MCF 10A (cell line): ENCODE data around the gene BMPR1B. TPM values are rescaled to one million over a fixed set of nuclear protein-coding genes. Genes with fewer than 3 reads are reported as not detected.
"Not testable (repeated sequence)": the region's sequence is repeated elsewhere in the genome, so short reads cannot be mapped to it uniquely, and the experiment has no call there.

Experiments
- BruUV-seq: library from RNA; stranded (reverse); fragments of 400-500 nt; replicated peaks from 2 replicates; lab custom pipeline; 2021; lab: Mats Ljungman, UMichigan
- CTCF ChIA-PET: fragments of 300-600 bp; sonication (Branson Sonifier 250); formaldehyde crosslinking; extraction: SDS; loops from one replicate; lab custom pipeline; 2021; ENCODE audit warnings: antibody characterized with exemption, inconsistent platforms; lab: Yijun Ruan, JAX
- POLR2A ChIA-PET: fragments of 300-600, 350-650 bp; sonication (Branson Sonifier 250); formaldehyde crosslinking; extraction: SDS; loops from one replicate; lab custom pipeline; 2020; ENCODE audit warnings: antibody characterized with exemption, inconsistent platforms; lab: Yijun Ruan, JAX
- DNase-seq: peaks from one replicate; pipeline ENCODE4 v3.0.0-alpha.2; 2018; ENCODE audit not compliant: unreplicated experiment
- H3K27ac Mint-ChIP-seq: one replicate; pipeline ENCODE4 v1.8.0; 2022; ENCODE audit warnings: mild to moderate bottlenecking, low read depth, mixed read lengths; ENCODE audit not compliant: unreplicated experiment
- H3K27me3 Mint-ChIP-seq: one replicate; pipeline ENCODE4 v1.8.0; 2022; ENCODE audit warnings: mixed read lengths; ENCODE audit not compliant: insufficient read depth, unreplicated experiment
- H3K36me3 Mint-ChIP-seq: one replicate; pipeline ENCODE4 v1.8.0; 2022; ENCODE audit warnings: mild to moderate bottlenecking, moderate library complexity, mixed read lengths; ENCODE audit not compliant: insufficient read depth, unreplicated experiment
- H3K4me1 Mint-ChIP-seq: one replicate; pipeline ENCODE4 v1.8.0; 2022; ENCODE audit warnings: mixed read lengths; ENCODE audit not compliant: insufficient read depth, unreplicated experiment
- H3K4me3 Mint-ChIP-seq: one replicate; pipeline ENCODE4 v1.8.0; 2022; ENCODE audit warnings: mild to moderate bottlenecking, moderate library complexity, mixed read lengths; ENCODE audit not compliant: unreplicated experiment
- H3K9me3 Mint-ChIP-seq: one replicate; pipeline ENCODE4 v1.8.0; 2022; ENCODE audit warnings: mixed read lengths; ENCODE audit not compliant: unreplicated experiment
- intact Hi-C: fragments of 100-400 bp; cut with micrococcal nuclease; formaldehyde crosslinking; loops from 2 replicates; pipeline ENCODE4 v1.14.1; 2022
- total RNA-seq: library from RNA; stranded (reverse); gene quantifications from 2 replicates; pipeline ENCODE4 v1.2.3, GENCODE V29; 2022
- TF ChIP-seq, protein P1 (sequence below): fragments of 200-600 bp; IDR thresholded peaks from one replicate; pipeline ENCODE4 v1.8.0; 2022; ENCODE audit warnings: antibody characterized with exemption, mild to moderate bottlenecking; ENCODE audit not compliant: unreplicated experiment

The BMPR1B gene
- total RNA-seq, 1 experiment from 2014 or later, result 18.8 TPM

GRCh38 chr4:94828882-94829281 is 71.1 kb downstream of the BMPR1B start:
- Mint-ChIP-seq H3K9me3 (no peaks in the 10 kb centered on the region), H3K4me3 (peak overlapping the region; percentile 32), H3K27ac (peak overlapping the region; percentile 74), H3K27me3 (no peaks in the 10 kb centered on the region), H3K36me3 (no peaks in the 10 kb centered on the region), H3K4me1 (peaks cover 20% of the 10 kb centered on the region)
- peak; percentile 60 for DNase-seq
- TF ChIP-seq, protein P1, sequence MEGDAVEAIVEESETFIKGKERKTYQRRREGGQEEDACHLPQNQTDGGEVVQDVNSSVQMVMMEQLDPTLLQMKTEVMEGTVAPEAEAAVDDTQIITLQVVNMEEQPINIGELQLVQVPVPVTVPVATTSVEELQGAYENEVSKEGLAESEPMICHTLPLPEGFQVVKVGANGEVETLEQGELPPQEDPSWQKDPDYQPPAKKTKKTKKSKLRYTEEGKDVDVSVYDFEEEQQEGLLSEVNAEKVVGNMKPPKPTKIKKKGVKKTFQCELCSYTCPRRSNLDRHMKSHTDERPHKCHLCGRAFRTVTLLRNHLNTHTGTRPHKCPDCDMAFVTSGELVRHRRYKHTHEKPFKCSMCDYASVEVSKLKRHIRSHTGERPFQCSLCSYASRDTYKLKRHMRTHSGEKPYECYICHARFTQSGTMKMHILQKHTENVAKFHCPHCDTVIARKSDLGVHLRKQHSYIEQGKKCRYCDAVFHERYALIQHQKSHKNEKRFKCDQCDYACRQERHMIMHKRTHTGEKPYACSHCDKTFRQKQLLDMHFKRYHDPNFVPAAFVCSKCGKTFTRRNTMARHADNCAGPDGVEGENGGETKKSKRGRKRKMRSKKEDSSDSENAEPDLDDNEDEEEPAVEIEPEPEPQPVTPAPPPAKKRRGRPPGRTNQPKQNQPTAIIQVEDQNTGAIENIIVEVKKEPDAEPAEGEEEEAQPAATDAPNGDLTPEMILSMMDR, result no peak
- CTCF ChIA-PET, result interaction anchor here (0.7 to 1.0 kb wide), 3 partner anchors 69 to 475 kb away, joined by 3 to 5 read pairs (median 4); no protein-coding TSS in a partner anchor
- BruUV-seq, result no TSS peak
- POLR2A ChIA-PET, result interaction anchor here (0.6 to 2.0 kb wide), 22 partner anchors 9 to 262 kb away, joined by 3 to 37 read pairs (median 4); partner anchors contain the start of gene BMPR1B
- intact Hi-C loops, result loop anchor here (5.0 kb wide), 1 partner anchor 268 kb away; no protein-coding TSS in a partner anchor

GRCh38 chr4:94831607-94832006 is 73.9 kb downstream of the BMPR1B start:
- DNase-seq, result no peak
- peaks cover 21% of the 10 kb centered on the region for H3K4me1 Mint-ChIP-seq
- BruUV-seq, result no TSS peak
- intact Hi-C loops, result no loop called here
- no peaks in the 10 kb centered on the region for H3K27me3 Mint-ChIP-seq
- TF ChIP-seq, protein P1, result no peak
- no peaks in the 10 kb centered on the region for H3K36me3 Mint-ChIP-seq
- ChIA-PET CTCF (interaction anchor here (0.6 kb wide), 1 partner anchor 50 kb away, joined by 3 read pairs; no protein-coding TSS in a partner anchor), POLR2A (interaction anchor here (0.7 to 1.3 kb wide), 4 partner anchors 11 to 76 kb away, joined by 3 to 4 read pairs (median 3); no protein-coding TSS in a partner anchor)
- H3K4me3 Mint-ChIP-seq, result no peak overlapping the region
- no peaks in the 10 kb centered on the region for H3K9me3 Mint-ChIP-seq
- H3K27ac Mint-ChIP-seq, result no peak overlapping the region

- intact Hi-C loops, H3K27ac Mint-ChIP-seq, H3K36me3 Mint-ChIP-seq, H3K9me3 Mint-ChIP-seq, DNase-seq, H3K4me3 Mint-ChIP-seq, H3K27me3 Mint-ChIP-seq, BruUV-seq: not testable (repeated sequence)
- ChIA-PET POLR2A (interaction anchor here (1.2 kb wide), 1 partner anchor 73 kb away, joined by 4 read pairs; no protein-coding TSS in a partner anchor), CTCF (interaction anchor here (0.7 kb wide), 1 partner anchor 292 kb away, joined by 4 read pairs; no protein-coding TSS in a partner anchor)
- H3K4me1 Mint-ChIP-seq, result peaks cover 21% of the 10 kb centered on the region
These were observed 74.6 kb downstream of the BMPR1B start for GRCh38 chr4:94832329-94832728.

GRCh38 chr4:94833394-94833793 is 75.6 kb downstream of the BMPR1B start:
- peaks cover 21% of the 10 kb centered on the region for H3K4me1 Mint-ChIP-seq

More at GRCh38 chr4:94833394-94833793, 75.6 kb downstream of the BMPR1B start:
- Mint-ChIP-seq H3K9me3 (no peaks in the 10 kb centered on the region), H3K27ac (peak overlapping the region; percentile 10), H3K4me3 (peak overlapping the region; percentile 13), H3K36me3 (no peaks in the 10 kb centered on the region), H3K27me3 (no peaks in the 10 kb centered on the region)
- TF ChIP-seq, protein P1, result no peak
- ChIA-PET POLR2A (interaction anchor here (0.6 to 1.0 kb wide), 4 partner anchors 9 to 258 kb away, joined by 3 to 4 read pairs (median 3); no protein-coding TSS in a partner anchor), CTCF (interaction anchor here (0.5 to 1.2 kb wide), 2 partner anchors 11 to 14 kb away, joined by 3 to 4 read pairs; no protein-coding TSS in a partner anchor)
- no peak for DNase-seq
- intact Hi-C loops, result no loop called here
- BruUV-seq, result no TSS peak
